ENCODE results near the gene ZSWIM5.

- TF ChIP-seq CTCF (IDR thresholded peaks at IDR 0.05), result no peak
- no peak for TF ChIP-seq POLR2A (IDR thresholded peaks at IDR 0.05)
These were observed 155.2 kb downstream of the ZSWIM5 start for GRCh38 chr1:45051005-45051772.

Measured in body of pancreas (tissue), 4 donors.